ENCODE data around the gene SVIL. TPM values are rescaled to one million over a fixed set of nuclear protein-coding genes. Genes with fewer than 3 reads are reported as not detected.
"Not testable (repeated sequence)": the region's sequence is repeated elsewhere in the genome, so short reads cannot be mapped to it uniquely, and the experiment has no call there.

Gene SVIL
- total and polyA plus RNA-seq, 2 donors (not counting 1 experiment from before 2014, with no cell fraction given) = 17.7 to 94.3 TPM

DNA sequence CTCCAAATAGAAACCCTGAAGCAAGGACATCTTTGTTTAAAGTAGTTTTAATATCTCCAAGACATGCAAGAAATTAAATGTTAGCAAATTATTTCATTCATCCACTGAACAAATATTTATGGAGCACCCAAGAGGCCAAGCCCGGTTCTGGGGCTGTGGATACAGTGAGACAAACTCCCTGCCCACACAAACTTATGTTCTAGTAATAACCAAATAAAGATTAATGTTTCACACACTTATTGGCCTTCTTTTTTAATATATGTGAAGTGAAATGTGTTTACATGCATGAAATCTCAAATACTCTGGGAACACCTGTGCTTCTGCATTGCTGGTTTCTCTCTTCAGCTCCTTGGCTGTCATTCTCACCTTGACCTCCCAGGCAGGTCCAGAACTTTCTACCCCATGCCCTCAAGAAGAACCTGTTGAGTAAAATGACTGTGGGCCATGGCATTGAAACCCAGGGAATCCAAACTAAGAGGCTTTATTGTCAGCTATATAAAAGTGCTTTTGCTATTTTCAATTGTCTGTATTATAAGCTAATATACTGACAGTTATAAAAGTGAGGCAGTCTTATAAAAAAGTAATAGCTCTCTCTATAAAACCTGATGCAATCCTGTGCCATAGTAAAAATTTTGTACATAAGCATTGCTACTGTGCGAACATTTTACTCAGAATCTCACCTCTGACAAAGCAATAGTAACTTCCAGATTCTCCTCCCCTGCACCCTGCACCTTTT is 43.7 kb downstream of the SVIL start:
- no peak overlapping the region for H3K9ac ChIP-seq (ENCODE audit: insufficient read depth, low read length)
- peaks cover 5% of the 10 kb centered on the region for H3K4me1 ChIP-seq (ENCODE audit: control insufficient read depth, extremely low read depth, insufficient read depth, low read length)
- H3K36me3 ChIP-seq (ENCODE audit: control insufficient read depth, insufficient read depth, low read length) = no peaks in the 10 kb centered on the region
- no peaks in the 10 kb centered on the region for H3K9me3 ChIP-seq (ENCODE audit: control insufficient read depth, insufficient read depth, low read depth, low read length)
- TF ChIP-seq, protein P1, sequence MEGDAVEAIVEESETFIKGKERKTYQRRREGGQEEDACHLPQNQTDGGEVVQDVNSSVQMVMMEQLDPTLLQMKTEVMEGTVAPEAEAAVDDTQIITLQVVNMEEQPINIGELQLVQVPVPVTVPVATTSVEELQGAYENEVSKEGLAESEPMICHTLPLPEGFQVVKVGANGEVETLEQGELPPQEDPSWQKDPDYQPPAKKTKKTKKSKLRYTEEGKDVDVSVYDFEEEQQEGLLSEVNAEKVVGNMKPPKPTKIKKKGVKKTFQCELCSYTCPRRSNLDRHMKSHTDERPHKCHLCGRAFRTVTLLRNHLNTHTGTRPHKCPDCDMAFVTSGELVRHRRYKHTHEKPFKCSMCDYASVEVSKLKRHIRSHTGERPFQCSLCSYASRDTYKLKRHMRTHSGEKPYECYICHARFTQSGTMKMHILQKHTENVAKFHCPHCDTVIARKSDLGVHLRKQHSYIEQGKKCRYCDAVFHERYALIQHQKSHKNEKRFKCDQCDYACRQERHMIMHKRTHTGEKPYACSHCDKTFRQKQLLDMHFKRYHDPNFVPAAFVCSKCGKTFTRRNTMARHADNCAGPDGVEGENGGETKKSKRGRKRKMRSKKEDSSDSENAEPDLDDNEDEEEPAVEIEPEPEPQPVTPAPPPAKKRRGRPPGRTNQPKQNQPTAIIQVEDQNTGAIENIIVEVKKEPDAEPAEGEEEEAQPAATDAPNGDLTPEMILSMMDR (conservative IDR thresholded peaks at IDR 0.05 in 1 of 2, IDR thresholded peaks at IDR 0.05 in 1 of 2; ENCODE audit: low read depth in 1 of 2, low read length in 2 of 2) = no peak
- TF ChIP-seq EZH2 (IDR thresholded peaks at IDR 0.05; ENCODE audit: low read length, missing control alignments) = no peak
- no peak overlapping the region for H2AFZ ChIP-seq (ENCODE audit: low read length)
- H3K4me3 ChIP-seq (replicated peaks in 1 of 4; ENCODE audit: control extremely low read depth in 1 of 4, insufficient read depth in 1 of 4, low read depth in 3 of 4, low read length in 4 of 4) = no peak overlapping the region
- H3K4me2 ChIP-seq (ENCODE audit: extremely low read depth, insufficient read depth, low read length) = no peak overlapping the region
- H4K20me1 ChIP-seq (ENCODE audit: control insufficient read depth, extremely low read depth, insufficient read depth, low read length) = no peaks in the 10 kb centered on the region
- no peaks in the 10 kb centered on the region for H3K79me2 ChIP-seq (ENCODE audit: control insufficient read depth, insufficient read depth, low read length)
- no peaks in the 10 kb centered on the region for H3K27me3 ChIP-seq (ENCODE audit: control insufficient read depth, insufficient read depth, low read length)
- H3K27ac ChIP-seq (ENCODE audit: insufficient read depth, low read length) = no peak overlapping the region
- DNase-seq (ENCODE audit: low read depth in 2 of 2) = peak in 1 of 2 donors; percentile 44

DNA sequence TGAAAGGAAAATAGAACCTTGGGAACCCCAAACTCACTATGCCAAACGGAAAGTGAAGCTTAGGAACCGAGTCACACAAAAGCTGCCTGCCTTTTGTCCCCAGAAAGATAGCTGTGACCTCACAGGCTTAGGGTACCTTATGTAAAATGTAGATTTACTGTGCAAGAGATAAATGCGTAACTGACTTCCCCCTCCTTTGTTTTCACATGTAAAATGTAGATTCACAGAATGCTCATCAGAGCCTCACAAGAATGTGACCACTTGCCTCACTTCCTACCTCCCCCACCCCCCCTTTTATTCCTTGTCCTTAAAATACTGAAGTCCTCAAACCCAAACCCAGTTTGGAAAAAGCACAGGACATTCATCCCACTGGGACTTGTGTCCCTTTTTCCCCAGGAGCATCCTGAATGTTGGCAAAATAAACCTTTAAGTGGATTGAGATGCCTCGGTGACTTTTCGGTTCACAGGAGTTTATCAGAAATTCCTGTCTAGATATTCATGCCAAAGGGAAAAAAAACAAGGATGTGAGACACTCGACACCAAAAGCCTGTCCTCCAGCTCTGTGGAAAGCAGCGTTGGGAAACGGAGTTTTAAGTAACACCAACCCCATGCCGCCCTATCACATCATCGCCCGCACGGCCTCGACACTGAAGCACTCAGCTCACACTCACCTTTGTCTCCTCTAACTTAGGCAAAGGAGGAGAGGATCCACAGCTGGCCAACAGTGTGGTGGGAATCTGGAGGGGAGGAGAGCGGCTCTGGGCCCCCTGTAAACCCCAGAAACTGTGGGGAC is 45.9 kb downstream of the SVIL start:
- H4K20me1 ChIP-seq (ENCODE audit: control insufficient read depth, extremely low read depth, insufficient read depth, low read length) = no peaks in the 10 kb centered on the region
- no peak overlapping the region for H3K9ac ChIP-seq (ENCODE audit: insufficient read depth, low read length)
- no peak overlapping the region for H3K27ac ChIP-seq (ENCODE audit: insufficient read depth, low read length)
- no peaks in the 10 kb centered on the region for H3K9me3 ChIP-seq (ENCODE audit: control insufficient read depth, insufficient read depth, low read depth, low read length)
- H3K79me2 ChIP-seq (ENCODE audit: control insufficient read depth, insufficient read depth, low read length) = no peaks in the 10 kb centered on the region
- no peak overlapping the region for H3K4me3 ChIP-seq (replicated peaks in 1 of 4; ENCODE audit: control extremely low read depth in 1 of 4, insufficient read depth in 1 of 4, low read depth in 3 of 4, low read length in 4 of 4)
- DNase-seq (ENCODE audit: low read depth in 2 of 2) = peak; percentile 34 to 59
- H3K36me3 ChIP-seq (ENCODE audit: control insufficient read depth, insufficient read depth, low read length) = no peaks in the 10 kb centered on the region
- no peak overlapping the region for H3K4me2 ChIP-seq (ENCODE audit: extremely low read depth, insufficient read depth, low read length)
- H2AFZ ChIP-seq (ENCODE audit: low read length) = no peak overlapping the region
- TF ChIP-seq, protein P1 (conservative IDR thresholded peaks at IDR 0.05 in 1 of 2, IDR thresholded peaks at IDR 0.05 in 1 of 2; ENCODE audit: low read depth in 1 of 2, low read length in 2 of 2) = no peak
- no peak for TF ChIP-seq EZH2 (IDR thresholded peaks at IDR 0.05; ENCODE audit: low read length, missing control alignments)
- peaks cover 5% of the 10 kb centered on the region for H3K4me1 ChIP-seq (ENCODE audit: control insufficient read depth, extremely low read depth, insufficient read depth, low read length)
- no peaks in the 10 kb centered on the region for H3K27me3 ChIP-seq (ENCODE audit: control insufficient read depth, insufficient read depth, low read length)

DNA sequence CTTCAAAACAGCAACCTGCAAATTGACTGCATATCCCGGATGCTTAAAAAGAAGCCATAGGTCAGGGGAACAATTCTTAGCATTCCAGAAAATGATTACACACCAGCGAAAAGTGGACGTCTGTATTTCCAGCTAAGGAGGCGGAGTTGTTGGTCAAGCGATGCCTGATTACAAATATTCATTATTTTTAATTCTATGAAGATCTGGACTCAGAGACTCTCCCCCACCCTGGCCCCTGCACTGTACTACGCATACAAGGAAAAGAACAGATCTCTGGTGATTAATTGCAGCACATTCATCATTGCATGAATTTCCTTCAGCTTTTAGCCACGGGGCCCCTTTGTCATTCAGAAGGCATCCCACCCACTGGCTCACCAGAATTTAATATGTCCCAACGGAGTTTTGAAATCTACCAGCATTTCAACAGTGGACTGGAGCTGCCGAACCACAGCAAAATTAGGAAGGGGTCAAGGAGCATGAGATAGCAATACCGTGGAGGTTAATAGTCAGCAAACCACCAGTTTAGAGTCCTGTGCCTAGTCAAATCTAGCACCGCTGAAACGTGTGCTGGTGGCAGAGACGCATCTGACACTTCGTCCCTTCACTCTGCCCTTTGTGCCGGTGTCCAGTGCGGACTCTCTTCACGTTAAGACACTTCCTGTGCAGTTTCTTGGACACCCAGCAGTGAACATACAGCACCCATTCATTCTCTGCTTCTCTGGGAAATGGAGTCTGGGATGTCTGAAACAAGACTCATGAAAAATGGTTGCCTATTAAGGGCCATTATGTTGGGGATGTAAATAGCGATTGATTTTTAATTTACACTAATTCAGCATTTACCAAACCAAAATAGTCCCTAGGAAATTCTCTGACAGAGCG is 46.8 kb downstream of the SVIL start:
- not testable (repeated sequence) for H3K4me2 ChIP-seq (ENCODE audit: extremely low read depth, insufficient read depth, low read length); H3K36me3 ChIP-seq (ENCODE audit: control insufficient read depth, insufficient read depth, low read length); H4K20me1 ChIP-seq (ENCODE audit: control insufficient read depth, extremely low read depth, insufficient read depth, low read length); H3K4me1 ChIP-seq (ENCODE audit: control insufficient read depth, extremely low read depth, insufficient read depth, low read length); H3K9ac ChIP-seq (ENCODE audit: insufficient read depth, low read length); H3K27me3 ChIP-seq (ENCODE audit: control insufficient read depth, insufficient read depth, low read length); H3K27ac ChIP-seq (ENCODE audit: insufficient read depth, low read length); H3K4me3 ChIP-seq (replicated peaks in 1 of 4; ENCODE audit: control extremely low read depth in 1 of 4, insufficient read depth in 1 of 4, low read depth in 3 of 4, low read length in 4 of 4); H3K9me3 ChIP-seq (ENCODE audit: control insufficient read depth, insufficient read depth, low read depth, low read length); H2AFZ ChIP-seq (ENCODE audit: low read length); H3K79me2 ChIP-seq (ENCODE audit: control insufficient read depth, insufficient read depth, low read length)
- DNase-seq (ENCODE audit: low read depth in 2 of 2) = peak in 1 of 2 donors; percentile 82

DNA sequence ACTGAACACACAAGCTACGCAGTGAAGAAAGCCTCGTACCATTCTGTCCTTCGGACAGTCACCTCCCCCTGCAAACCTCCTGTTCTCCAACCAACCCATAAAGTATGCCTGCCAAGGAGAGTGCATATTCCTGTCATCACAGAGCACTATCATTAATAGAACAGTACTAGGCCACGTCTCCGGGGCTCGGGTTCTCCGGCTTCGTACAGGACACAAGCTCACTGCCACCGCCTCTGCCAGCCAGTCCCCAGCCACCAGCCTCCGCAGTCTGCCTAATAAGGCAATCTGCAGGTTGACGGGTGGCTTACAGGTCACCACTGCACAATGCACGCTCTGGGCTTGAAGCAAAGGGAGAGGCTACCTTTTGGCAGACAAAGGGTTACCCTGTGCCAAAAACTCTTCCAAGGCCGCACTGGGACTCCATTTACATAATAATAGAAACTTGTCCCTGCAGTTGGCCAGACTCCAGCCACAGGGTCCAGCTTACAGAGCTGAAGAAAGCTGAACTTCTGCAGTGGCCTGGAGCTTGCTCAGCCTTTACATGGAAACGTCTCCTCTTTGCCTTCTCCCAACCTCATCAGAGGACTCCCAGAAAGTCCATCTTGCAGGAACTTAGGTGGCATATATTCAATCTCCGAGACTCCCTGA is 47.5 kb downstream of the SVIL start:
- H3K9me3 ChIP-seq (ENCODE audit: control insufficient read depth, insufficient read depth, low read depth, low read length); H3K27ac ChIP-seq (ENCODE audit: insufficient read depth, low read length); H3K27me3 ChIP-seq (ENCODE audit: control insufficient read depth, insufficient read depth, low read length); H3K79me2 ChIP-seq (ENCODE audit: control insufficient read depth, insufficient read depth, low read length); H3K4me3 ChIP-seq (replicated peaks in 1 of 4; ENCODE audit: control extremely low read depth in 1 of 4, insufficient read depth in 1 of 4, low read depth in 3 of 4, low read length in 4 of 4); H3K9ac ChIP-seq (ENCODE audit: insufficient read depth, low read length); H2AFZ ChIP-seq (ENCODE audit: low read length); H3K4me2 ChIP-seq (ENCODE audit: extremely low read depth, insufficient read depth, low read length); H4K20me1 ChIP-seq (ENCODE audit: control insufficient read depth, extremely low read depth, insufficient read depth, low read length); H3K36me3 ChIP-seq (ENCODE audit: control insufficient read depth, insufficient read depth, low read length); H3K4me1 ChIP-seq (ENCODE audit: control insufficient read depth, extremely low read depth, insufficient read depth, low read length): not testable (repeated sequence)
- peak in 1 of 2 donors; percentile 14 for DNase-seq (ENCODE audit: low read depth in 2 of 2)

Data from fibroblast of lung (primary cell).